HG03565 (cell line): ENCODE measurements around the gene CHAD.

ENCODE experiments used
- ATAC-seq: cut with Tn5 transposase; IDR thresholded peaks from one replicate; pipeline ENCODE4 v1.9.1; 2021; ENCODE audit warnings: mild to moderate bottlenecking, moderate library complexity; ENCODE audit not compliant: unreplicated experiment

CHAD gene

GRCh38 chr17:50460831-50461526 is 7.7 kb downstream of the CHAD start:
- ATAC-seq, result no peak

GRCh38 chr17:50459756-50460155 is 8.9 kb downstream of the CHAD start:
- ATAC-seq, result no peak

GRCh38 chr17:50458701-50459676 is 9.7 kb downstream of the CHAD start:
- ATAC-seq, result no peak

DNA sequence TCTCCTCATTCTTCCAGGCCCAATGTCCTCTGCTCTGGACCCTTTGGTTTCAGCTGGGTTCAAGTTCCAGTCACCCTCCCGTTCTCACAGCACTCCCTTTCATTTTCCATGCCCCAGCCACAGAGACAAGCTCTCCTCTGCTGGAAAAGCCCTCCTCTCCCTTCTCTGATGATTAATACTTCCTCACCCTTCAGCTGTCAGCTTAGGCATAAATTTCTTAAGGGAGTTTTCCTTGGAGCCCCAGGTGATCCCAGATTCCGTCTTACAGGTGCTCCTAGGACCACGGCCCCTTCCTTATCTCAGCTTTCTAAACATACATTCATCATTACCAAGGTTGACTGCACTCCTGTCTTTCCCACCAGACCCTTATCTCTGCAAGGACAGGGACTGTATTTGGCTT is 10.4 kb downstream of the CHAD start:
- no peak for ATAC-seq

DNA sequence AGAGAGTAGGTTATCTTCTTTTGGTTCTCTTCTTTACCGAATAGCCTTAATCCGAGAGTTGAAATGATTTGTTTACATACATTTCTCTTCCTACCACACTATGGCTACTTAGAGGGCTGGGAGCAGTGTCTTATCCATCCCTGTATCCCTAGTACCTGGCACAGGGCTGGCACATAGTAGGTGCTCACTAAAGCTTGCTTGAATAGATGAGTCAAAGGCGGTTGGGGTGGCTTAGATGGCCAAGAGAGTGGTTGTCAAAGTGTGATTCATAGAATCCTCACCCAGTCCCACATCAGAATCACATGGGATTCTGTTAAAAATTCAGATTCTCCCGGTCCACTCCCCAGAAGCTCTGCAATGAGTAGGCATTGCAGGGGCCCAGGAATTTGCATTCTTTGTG is 11.1 kb downstream of the CHAD start:
- ATAC-seq, result no peak

GRCh38 chr17:50453901-50454300 is 14.8 kb downstream of the CHAD start:
- ATAC-seq, result no peak

DNA sequence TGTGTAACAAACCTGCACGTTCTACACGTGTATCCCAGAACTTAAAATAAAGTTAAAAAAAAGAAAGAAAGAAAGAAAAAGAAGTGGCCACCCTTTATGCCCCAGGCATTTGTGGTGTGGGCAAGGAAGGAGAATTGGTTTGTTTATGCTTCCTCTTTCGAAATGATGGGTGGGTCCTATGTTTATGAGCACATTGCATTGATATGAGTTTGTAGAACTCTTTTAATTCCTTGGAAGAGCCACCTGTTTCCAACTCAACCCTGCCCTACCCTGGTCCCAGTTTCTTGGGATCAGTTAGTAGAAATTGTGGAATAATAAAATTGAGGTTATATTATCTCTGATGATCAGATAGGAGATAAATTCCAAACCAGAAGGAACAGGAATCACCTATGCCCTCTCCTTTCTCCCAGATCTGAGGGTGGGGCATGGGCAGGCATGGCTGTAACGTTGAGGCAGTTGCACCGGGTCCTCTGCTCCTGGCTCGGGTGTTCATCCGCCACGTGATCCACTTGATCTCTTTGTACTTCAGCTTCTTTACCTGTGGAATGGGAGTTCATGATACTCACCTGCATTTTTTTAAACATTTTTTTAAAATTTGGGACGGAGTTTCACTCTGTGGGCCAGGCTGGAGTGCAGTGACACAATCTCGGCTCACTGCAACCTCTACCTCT is 15.9 kb downstream of the CHAD start:
- no peak for ATAC-seq

DNA sequence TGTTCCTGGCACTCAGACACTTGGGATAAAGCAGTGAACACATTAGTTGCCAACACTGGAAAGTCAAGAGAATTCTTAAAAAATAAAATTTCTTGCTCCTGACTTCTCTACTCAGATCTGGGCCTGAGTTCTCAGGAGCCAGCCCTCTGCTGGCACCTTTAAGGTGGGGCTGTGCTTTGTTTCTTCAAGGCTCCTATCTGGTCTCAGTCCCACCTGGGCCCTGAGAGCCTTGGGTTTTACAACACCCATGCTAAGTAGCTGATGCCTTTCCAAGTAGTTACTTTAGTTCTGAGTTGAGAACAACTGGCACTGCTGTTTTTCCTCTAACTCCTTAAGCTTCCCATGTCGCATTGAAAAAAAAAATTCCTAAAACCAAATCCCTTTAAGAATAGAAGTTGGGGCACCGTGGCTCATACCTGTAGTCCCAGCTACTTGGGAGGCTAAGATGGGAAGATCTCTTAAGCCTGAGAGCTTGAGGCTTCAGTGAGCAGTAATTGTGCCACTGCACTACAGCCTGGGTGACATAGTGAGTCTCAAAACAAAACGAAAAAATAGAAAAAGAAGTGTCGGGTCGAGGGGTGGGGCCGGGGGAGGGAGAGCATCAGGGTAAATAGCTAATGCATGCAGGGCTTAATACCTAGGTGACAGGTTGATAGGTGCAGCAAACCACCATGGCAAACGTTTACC is 16.6 kb downstream of the CHAD start:
- ATAC-seq, result no peak

DNA sequence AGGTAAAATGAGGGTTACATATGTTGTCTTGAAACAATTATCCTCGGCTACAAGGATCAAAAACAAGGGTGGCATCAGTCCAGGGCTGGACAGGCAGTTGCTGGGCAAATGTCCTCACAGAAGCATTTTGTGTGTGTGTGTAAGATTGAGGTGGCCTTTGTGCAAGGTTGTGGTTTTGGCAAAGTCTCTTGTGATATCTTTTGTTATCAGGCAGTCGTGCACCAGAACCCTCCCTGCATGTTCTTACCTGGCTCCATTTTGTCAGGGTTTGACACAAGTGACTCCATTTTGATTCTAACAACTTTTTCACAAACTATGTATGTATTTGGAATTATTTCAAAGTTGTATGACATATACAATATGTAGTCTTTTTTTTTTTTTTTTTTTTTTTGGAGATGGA is 20.0 kb downstream of the CHAD start:
- ATAC-seq, result no peak

GRCh38 chr17:50447870-50448595 is 20.6 kb downstream of the CHAD start:
- ATAC-seq, result no peak

DNA sequence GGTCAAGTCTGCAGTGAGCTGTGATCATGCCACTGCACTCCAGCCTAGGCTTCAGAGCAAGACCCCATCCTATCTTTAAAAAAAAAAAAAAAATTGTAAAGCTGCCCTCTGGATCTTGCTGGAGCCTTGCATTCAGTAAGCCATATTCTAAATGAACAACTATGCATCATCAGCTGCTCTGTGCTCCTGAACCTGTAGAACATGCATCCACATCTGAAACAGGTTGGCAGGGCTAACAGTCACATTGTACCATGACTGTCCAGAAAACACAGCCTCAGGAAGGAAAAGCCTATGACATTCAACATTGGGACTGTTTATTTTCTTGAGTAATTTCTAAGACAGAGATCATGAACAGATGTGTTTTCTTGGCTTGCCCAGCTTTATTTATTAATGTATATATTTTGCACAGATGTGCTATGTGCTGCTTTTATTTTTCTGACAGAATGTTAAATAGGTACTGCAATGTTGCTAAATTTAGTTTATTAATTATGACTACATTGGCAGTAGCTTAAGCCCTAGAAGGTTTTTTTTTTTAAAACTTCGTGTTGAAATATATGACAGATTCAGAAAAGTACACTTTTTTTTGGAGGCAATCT is 22.9 kb downstream of the CHAD start:
- no peak for ATAC-seq

DNA sequence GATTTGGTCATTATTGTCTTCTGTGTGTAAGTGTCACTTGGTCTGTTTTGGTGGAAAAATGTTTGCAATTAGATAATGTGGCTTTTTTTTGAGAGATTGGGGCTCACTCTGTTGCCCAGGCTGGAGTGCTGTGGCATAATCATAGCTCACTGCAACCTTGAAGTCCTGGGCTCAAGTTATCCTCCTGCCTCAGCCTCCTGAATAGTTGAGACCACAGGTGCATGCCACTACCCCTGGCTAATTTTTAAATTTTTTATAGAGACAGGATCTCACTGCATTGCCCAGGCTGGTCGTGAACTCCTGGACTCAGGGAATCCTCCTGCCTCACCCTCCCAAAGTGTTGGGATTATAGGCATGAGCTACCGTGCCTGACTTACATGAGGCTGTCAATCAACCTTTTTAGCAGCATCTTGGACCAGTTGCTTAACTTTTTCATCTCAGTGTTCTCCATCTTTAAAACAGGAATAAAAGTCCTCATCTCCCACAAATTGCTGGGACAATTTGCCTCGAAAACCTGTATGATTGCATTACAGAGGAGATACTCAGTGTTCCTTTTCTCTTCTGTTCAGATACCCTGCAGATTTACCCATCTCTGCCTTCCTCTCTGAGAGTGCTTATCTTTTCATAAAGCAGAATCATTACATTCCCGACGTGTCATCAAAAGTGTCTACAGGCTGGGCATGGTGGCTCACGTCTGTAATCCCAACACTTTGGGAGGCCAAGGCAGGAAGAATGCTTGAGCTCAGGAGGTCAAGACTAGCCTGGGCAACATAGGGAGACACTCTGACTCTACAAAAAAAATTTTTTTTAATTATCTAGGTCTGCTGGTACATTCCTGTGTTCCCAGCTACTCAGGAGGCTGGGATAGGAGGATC is 23.6 kb downstream of the CHAD start:
- no peak for ATAC-seq

- no peak for ATAC-seq
Observed at GRCh38 chr17:50443505-50443974, 25.1 kb downstream of the CHAD start.

DNA sequence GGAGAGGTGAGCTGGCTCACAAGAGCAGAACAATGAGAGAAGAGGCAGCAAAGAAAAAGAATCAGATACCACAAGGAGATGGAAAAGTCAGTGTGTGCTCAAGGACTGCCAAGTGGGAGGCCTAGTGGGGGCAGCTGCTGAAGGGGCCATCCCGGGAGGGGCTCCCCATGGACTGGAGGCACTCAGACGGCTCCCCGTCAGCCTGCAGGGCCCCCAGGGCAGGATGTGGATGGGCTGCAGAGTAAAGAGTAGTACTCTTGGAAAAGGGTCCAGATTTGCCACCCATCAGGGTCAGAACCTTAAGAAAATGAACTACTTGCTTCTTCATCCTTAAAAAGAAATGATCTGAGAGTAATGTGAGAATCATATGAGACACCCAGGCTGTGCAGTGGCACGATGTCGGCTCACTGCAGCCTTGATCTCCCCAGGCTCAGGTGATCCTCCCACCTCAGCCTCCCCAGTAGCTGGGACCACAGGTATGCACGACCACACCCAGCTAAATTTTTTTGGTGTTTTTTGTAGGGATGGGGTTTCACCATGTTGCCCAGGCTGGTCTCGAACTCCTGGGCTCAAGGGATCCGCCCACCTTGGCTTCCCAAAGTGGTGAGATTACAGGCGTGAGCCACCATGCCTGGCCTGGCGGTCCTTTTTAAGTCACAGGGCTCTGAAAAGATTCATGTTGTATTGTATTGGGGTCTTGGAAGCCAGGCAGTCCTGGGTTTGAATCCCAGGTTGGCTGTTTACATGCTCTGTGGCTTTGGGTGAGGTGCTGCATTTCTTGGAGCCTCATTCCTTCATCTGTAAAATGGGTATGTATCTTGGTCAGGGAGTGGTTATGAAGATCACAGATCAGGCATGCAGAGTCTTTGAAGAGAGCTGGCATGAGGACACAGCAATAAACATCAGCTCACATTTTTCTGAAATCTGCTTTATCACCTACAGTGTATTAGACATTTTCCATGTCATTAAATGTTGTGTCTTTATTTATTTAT is 27.5 kb downstream of the CHAD start:
- no peak for ATAC-seq

- ATAC-seq, result no peak
Observed at GRCh38 chr17:50440172-50440837, 28.4 kb downstream of the CHAD start.

DNA sequence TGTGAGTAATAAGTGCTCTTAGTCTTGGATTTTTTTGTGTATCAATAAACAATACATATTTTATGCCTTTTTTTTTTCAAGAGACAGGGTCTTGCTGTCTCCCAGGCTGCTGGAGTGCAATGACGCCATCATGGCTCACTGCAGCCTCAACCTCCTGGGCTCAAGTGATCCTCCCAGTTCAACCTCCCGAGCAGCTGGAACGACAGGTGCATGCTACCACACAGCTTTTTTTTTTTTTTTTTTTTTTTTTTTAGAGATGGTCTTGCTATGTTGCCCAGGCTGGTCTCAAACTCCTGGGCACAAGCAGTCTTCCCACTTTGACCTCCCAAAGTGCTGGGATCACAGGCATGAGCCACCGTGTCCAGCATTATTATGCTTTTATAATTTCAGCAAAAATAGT is 29.7 kb downstream of the CHAD start:
- ATAC-seq, result no peak

DNA sequence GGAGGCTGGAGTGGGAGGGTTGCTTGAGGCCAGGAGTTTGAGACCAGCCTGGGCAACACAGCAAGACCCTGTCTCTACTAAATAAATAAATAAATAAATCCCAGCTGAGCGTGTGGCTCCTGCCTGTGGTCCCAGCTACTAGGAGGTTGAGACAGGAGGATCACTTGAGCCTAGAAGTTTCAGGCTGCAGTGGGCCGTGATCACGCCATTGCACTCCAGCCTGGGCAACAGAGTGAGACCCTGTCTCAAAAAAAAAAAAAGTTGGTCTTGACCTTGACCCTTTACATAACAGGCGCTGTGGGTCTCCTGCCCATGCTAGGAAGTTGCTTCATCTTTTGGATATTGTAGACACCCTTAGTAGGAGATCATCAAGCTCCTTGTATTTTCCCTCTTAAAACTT is 31.3 kb downstream of the CHAD start:
- ATAC-seq, result no peak
